ENCODE measurements around the gene TBK1.

The TBK1 gene

GRCh38 chr12:64430886-64431285, 21.0 kb upstream of the TBK1 start:
- no peak overlapping the region for H3K9ac ChIP-seq (ENCODE audit: low read depth, low read length, poor library complexity, severe bottlenecking)
- H3K4me3 ChIP-seq (ENCODE audit: low read length, poor library complexity, severe bottlenecking) = no peak overlapping the region
- no peaks in the 10 kb centered on the region for H3K27me3 ChIP-seq (ENCODE audit: insufficient read depth, low read length, poor library complexity, severe bottlenecking)
- H3K4me2 ChIP-seq (ENCODE audit: low read depth, low read length, poor library complexity, severe bottlenecking) = no peak overlapping the region
- no peaks in the 10 kb centered on the region for H4K20me1 ChIP-seq (ENCODE audit: insufficient read depth, low read length, poor library complexity, severe bottlenecking)
- H2AFZ ChIP-seq (ENCODE audit: low read length) = no peak overlapping the region
- H3F3A ChIP-seq (ENCODE audit: low read depth) = no peaks in the 10 kb centered on the region
- H3K9me2 ChIP-seq (replicated peaks; ENCODE audit: low read depth, low read length) = no peaks in the 10 kb centered on the region
- H3K4me1 ChIP-seq (ENCODE audit: insufficient read depth, low read length, poor library complexity, severe bottlenecking) = no peaks in the 10 kb centered on the region
- no peaks in the 10 kb centered on the region for H3K79me2 ChIP-seq (ENCODE audit: insufficient read depth, low read length)
- no peak for TF ChIP-seq CTCF (conservative IDR thresholded peaks at IDR 0.05; ENCODE audit: low read length)
- TF ChIP-seq EZH2phosphoT487 (IDR thresholded peaks at IDR 0.05; ENCODE audit: borderline replicate concordance) = no peak
- peaks cover 96% of the 10 kb centered on the region for H3K36me3 ChIP-seq (ENCODE audit: insufficient read depth, low read length)
- H3K9me3 ChIP-seq (ENCODE audit: insufficient read depth, low read depth, low read length) = no peaks in the 10 kb centered on the region

GRCh38 chr12:64431791-64432190, 20.1 kb upstream of the TBK1 start:
- Histone ChIP-seq H3K4me2 (ENCODE audit: low read depth, low read length, poor library complexity, severe bottlenecking) (no peak overlapping the region), H3K9ac (ENCODE audit: low read depth, low read length, poor library complexity, severe bottlenecking) (no peak overlapping the region), H3K36me3 (ENCODE audit: insufficient read depth, low read length) (peaks cover 92% of the 10 kb centered on the region), H3K27me3 (ENCODE audit: insufficient read depth, low read length, poor library complexity, severe bottlenecking) (no peaks in the 10 kb centered on the region), H3K4me3 (ENCODE audit: low read length, poor library complexity, severe bottlenecking) (no peak overlapping the region), H3F3A (ENCODE audit: low read depth) (no peaks in the 10 kb centered on the region), H3K9me2 (replicated peaks; ENCODE audit: low read depth, low read length) (no peaks in the 10 kb centered on the region), H3K4me1 (ENCODE audit: insufficient read depth, low read length, poor library complexity, severe bottlenecking) (no peaks in the 10 kb centered on the region), H3K79me2 (ENCODE audit: insufficient read depth, low read length) (no peaks in the 10 kb centered on the region), H4K20me1 (ENCODE audit: insufficient read depth, low read length, poor library complexity, severe bottlenecking) (no peaks in the 10 kb centered on the region), H2AFZ (ENCODE audit: low read length) (no peak overlapping the region), H3K9me3 (ENCODE audit: insufficient read depth, low read depth, low read length) (no peaks in the 10 kb centered on the region)
- no peak for TF ChIP-seq EZH2phosphoT487 (IDR thresholded peaks at IDR 0.05; ENCODE audit: borderline replicate concordance)
- TF ChIP-seq CTCF (conservative IDR thresholded peaks at IDR 0.05; ENCODE audit: low read length) = no peak

- Histone ChIP-seq H3K4me2 (ENCODE audit: low read depth, low read length, poor library complexity, severe bottlenecking) (no peak overlapping the region), H3K27me3 (ENCODE audit: insufficient read depth, low read length, poor library complexity, severe bottlenecking) (no peaks in the 10 kb centered on the region), H3F3A (ENCODE audit: low read depth) (no peaks in the 10 kb centered on the region), H3K36me3 (ENCODE audit: insufficient read depth, low read length) (peaks cover 91% of the 10 kb centered on the region), H3K4me1 (ENCODE audit: insufficient read depth, low read length, poor library complexity, severe bottlenecking) (no peaks in the 10 kb centered on the region), H3K9ac (ENCODE audit: low read depth, low read length, poor library complexity, severe bottlenecking) (no peak overlapping the region), H4K20me1 (ENCODE audit: insufficient read depth, low read length, poor library complexity, severe bottlenecking) (no peaks in the 10 kb centered on the region), H2AFZ (ENCODE audit: low read length) (no peak overlapping the region), H3K4me3 (ENCODE audit: low read length, poor library complexity, severe bottlenecking) (no peak overlapping the region), H3K79me2 (ENCODE audit: insufficient read depth, low read length) (no peaks in the 10 kb centered on the region), H3K9me3 (ENCODE audit: insufficient read depth, low read depth, low read length) (no peaks in the 10 kb centered on the region), H3K9me2 (replicated peaks; ENCODE audit: low read depth, low read length) (no peaks in the 10 kb centered on the region)
- no peak for TF ChIP-seq EZH2phosphoT487 (IDR thresholded peaks at IDR 0.05; ENCODE audit: borderline replicate concordance)
- no peak for TF ChIP-seq CTCF (conservative IDR thresholded peaks at IDR 0.05; ENCODE audit: low read length)
These were observed 18.0 kb upstream of the TBK1 start for GRCh38 chr12:64433915-64434314.
